ENCODE data around the gene CLIC5. TPM values are rescaled to one million over a fixed set of nuclear protein-coding genes. Genes with fewer than 3 reads are reported as not detected.

The CLIC5 gene
- polyA plus RNA-seq, 4 donors, result 18.6 to 197 (median 191) TPM

GRCh38 chr6:45855642-45856394 lies 159.8 kb downstream of the CLIC5 start:
- no peak for DNase-seq (ENCODE audit: low read depth in 4 of 4, low spot score in 3 of 4)

- no peak for DNase-seq (ENCODE audit: low read depth in 4 of 4, low spot score in 3 of 4)
Measured at GRCh38 chr6:45854149-45854742, 161.4 kb downstream of the CLIC5 start.

- no peak for DNase-seq (ENCODE audit: low read depth in 4 of 4, low spot score in 3 of 4)
Measured at GRCh38 chr6:45851034-45851400, 164.6 kb downstream of the CLIC5 start.

GRCh38 chr6:45850378-45851033 lies 165.2 kb downstream of the CLIC5 start:
- DNase-seq (ENCODE audit: low read depth in 4 of 4, low spot score in 3 of 4), result no peak

- DNase-seq (ENCODE audit: low read depth in 4 of 4, low spot score in 3 of 4), result no peak
Measured at GRCh38 chr6:45845567-45845966, 170.1 kb downstream of the CLIC5 start.

- DNase-seq (ENCODE audit: low read depth in 4 of 4, low spot score in 3 of 4), result no peak
Measured at GRCh38 chr6:45844986-45845385, 170.7 kb downstream of the CLIC5 start.

- DNase-seq (ENCODE audit: low read depth in 4 of 4, low spot score in 3 of 4), result no peak
Measured at GRCh38 chr6:45843848-45844521, 171.7 kb downstream of the CLIC5 start.

- DNase-seq (ENCODE audit: low read depth in 4 of 4, low spot score in 3 of 4), result no peak
Measured at GRCh38 chr6:45841062-45841461, 174.6 kb downstream of the CLIC5 start.

GRCh38 chr6:45838996-45839395 lies 176.7 kb downstream of the CLIC5 start:
- no peak for DNase-seq (ENCODE audit: low read depth in 4 of 4, low spot score in 3 of 4)

GRCh38 chr6:45838451-45838850 lies 177.2 kb downstream of the CLIC5 start:
- no peak for DNase-seq (ENCODE audit: low read depth in 4 of 4, low spot score in 3 of 4)

- DNase-seq (ENCODE audit: low read depth in 4 of 4, low spot score in 3 of 4), result no peak
Measured at GRCh38 chr6:45837541-45838200, 178.0 kb downstream of the CLIC5 start.

GRCh38 chr6:45836984-45837383 lies 178.7 kb downstream of the CLIC5 start:
- no peak for DNase-seq (ENCODE audit: low read depth in 4 of 4, low spot score in 3 of 4)

GRCh38 chr6:45836438-45836824 lies 179.2 kb downstream of the CLIC5 start:
- DNase-seq (ENCODE audit: low read depth in 4 of 4, low spot score in 3 of 4), result no peak

GRCh38 chr6:45835721-45836437 lies 179.8 kb downstream of the CLIC5 start:
- DNase-seq (ENCODE audit: low read depth in 4 of 4, low spot score in 3 of 4), result no peak

GRCh38 chr6:45832063-45832462 lies 183.6 kb downstream of the CLIC5 start:
- DNase-seq (ENCODE audit: low read depth in 4 of 4, low spot score in 3 of 4), result no peak

Other genes starting within 250 kb of the CLIC5 start
- gene ENPP4, start 114.1 kb upstream of the CLIC5 start, polyA plus RNA-seq (ENCODE audit: insufficient read length in 4 of 4), result 10 to 100 TPM; 14.9 to 20.4 (median 17.2) TPM
- 10 to 100 TPM in 3 of 4 donors, 1 to 10 TPM in 1; 9.6 to 18.5 (median 16.7) TPM for gene ENPP5, start 155.1 kb upstream of the CLIC5 start, polyA plus RNA-seq (ENCODE audit: insufficient read length in 4 of 4)